ENCODE data around the gene KCNG1. TPM values are rescaled to one million over a fixed set of nuclear protein-coding genes. Genes with fewer than 3 reads are reported as not detected.

The KCNG1 gene
- total and polyA plus RNA-seq, 2 of the 8 experiments (the other 6 are each of a cell fraction or from before 2014, with no cell fraction given), result 16.0 to 18.0 TPM

DNA sequence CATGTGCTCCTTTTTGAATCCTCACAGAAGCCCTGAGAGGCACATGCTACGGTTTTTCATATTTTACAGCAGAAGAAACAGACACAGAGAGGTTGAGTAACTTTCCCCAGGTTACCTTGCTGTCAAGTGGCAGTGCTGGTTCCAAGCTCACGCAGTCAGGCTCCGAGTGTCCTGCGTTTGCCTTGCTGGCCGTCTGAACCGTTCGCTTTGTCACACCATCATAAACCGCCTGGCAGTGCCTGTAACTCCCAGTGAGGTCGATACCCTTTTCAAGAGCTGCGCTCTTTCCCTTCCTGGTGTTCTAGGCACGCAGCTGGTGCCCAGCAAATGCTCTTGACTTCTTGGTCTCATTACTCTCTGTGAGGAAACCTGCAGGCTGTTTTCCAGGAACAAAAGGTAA is 31.3 kb upstream of the KCNG1 start:
- H4K20me1 ChIP-seq (replicated peaks in 1 of 2; ENCODE audit: control insufficient read depth in 1 of 2, insufficient read depth in 2 of 2, low read length in 2 of 2), result no peaks in the 10 kb centered on the region
- no peak overlapping the region for H3K18ac ChIP-seq (ENCODE audit: extremely low read depth, low read length)
- H2BK120ac ChIP-seq (replicated peaks; ENCODE audit: low read depth, low read length), result no peak overlapping the region
- H3K4me3 ChIP-seq (ENCODE audit: extremely low read depth in 1 of 4, insufficient read depth in 2 of 4, low read depth in 3 of 4, low read length in 4 of 4), result no peak overlapping the region
- H3K79me2 ChIP-seq (ENCODE audit: control insufficient read depth in 1 of 2, insufficient read depth in 2 of 2, low read length in 2 of 2), result no peaks in the 10 kb centered on the region
- H2AK5ac ChIP-seq (ENCODE audit: low read depth, low read length), result no peak overlapping the region
- no peaks in the 10 kb centered on the region for H3K36me3 ChIP-seq (ENCODE audit: control insufficient read depth in 2 of 4, insufficient read depth in 4 of 4, low read length in 3 of 4)
- DNase-seq (ENCODE audit: low read depth in 1 of 2, low spot score in 2 of 2) (no peak), FAIRE-seq (no peak)
- 95% methylated on average over 11 of the region's 11 CpGs; no CpG with 5 or more reads in 1 of the 2 experiments for WGBS, 2 experiments (ENCODE audit: extremely low coverage in 1 of 2, insufficient coverage in 1 of 2, insufficient read length in 1 of 2, insufficient replicate concordance in 2 of 2, low coverage in 1 of 2, low lambda C conversion rate in 2 of 2, missing lambda C conversion rate in 1 of 2)
- no peak overlapping the region for H4K5ac ChIP-seq (ENCODE audit: insufficient read length, low read depth, low read length)
- H3K14ac ChIP-seq (ENCODE audit: insufficient read length), result no peak overlapping the region
- ChIA-PET CTCF (ENCODE audit: partially characterized antibody) (interaction anchor here (1.6 to 1.8 kb wide), 3 partner anchors 10 to 264 kb away, joined by 4 to 8 read pairs (median 5); no protein-coding TSS in a partner anchor), POLR2A (ENCODE audit: partially characterized antibody) (no interaction called here)
- no peak overlapping the region for H4K91ac ChIP-seq (replicated peaks; ENCODE audit: insufficient read length, low read length)
- peaks cover 2% of the 10 kb centered on the region in 2 experiments; a peak in 2 of 4 replicates for H3K9me3 ChIP-seq (ENCODE audit: insufficient read depth in 2 of 2, low read depth in 1 of 2, low read length in 1 of 2)
- H2AFZ ChIP-seq (ENCODE audit: low read length), result no peak overlapping the region
- no peak overlapping the region for H2BK20ac ChIP-seq (ENCODE audit: low read length)
- H3K27ac ChIP-seq (ENCODE audit: low read depth, low read length), result no peak overlapping the region
- no peaks in the 10 kb centered on the region for H3K79me1 ChIP-seq (ENCODE audit: low read depth, low read length)
- no peak overlapping the region for H2BK5ac ChIP-seq (ENCODE audit: low read depth, low read length)
- H2BK15ac ChIP-seq (ENCODE audit: low read length), result no peak overlapping the region
- H4K8ac ChIP-seq (ENCODE audit: extremely low read depth, insufficient read depth, low read length), result no peak overlapping the region
- H3K4me2 ChIP-seq (ENCODE audit: insufficient read depth in 1 of 2, low read depth in 2 of 2, low read length in 2 of 2), result no peak overlapping the region
- H3K23me2 ChIP-seq (ENCODE audit: low read depth, low read length), result no peaks in the 10 kb centered on the region
- no peak overlapping the region for H3K56ac ChIP-seq (replicated peaks; ENCODE audit: insufficient read length, low read depth, low read length)
- H3K27me3 ChIP-seq (replicated peaks in 1 of 4; ENCODE audit: control insufficient read depth in 3 of 4, extremely low read depth in 1 of 4, insufficient read depth in 3 of 4, low read length in 3 of 4), result no peaks in the 10 kb centered on the region
- no peak overlapping the region for H3K9ac ChIP-seq (replicated peaks in 1 of 4; ENCODE audit: extremely low read depth in 1 of 4, low read depth in 3 of 4, low read length in 3 of 4)
- no peaks in the 10 kb centered on the region for H3K4me1 ChIP-seq (replicated peaks in 1 of 4; ENCODE audit: control insufficient read depth in 3 of 4, insufficient read depth in 4 of 4, low read length in 3 of 4)
- TF ChIP-seq JUN (IDR thresholded peaks at IDR 0.05; ENCODE audit: low read depth, low read length), result no peak
- TF ChIP-seq HDAC6 (IDR thresholded peaks at IDR 0.05; ENCODE audit: low read depth, low read length), result no peak
- TF ChIP-seq TAF7 (optimal IDR thresholded peaks at IDR 0.05; ENCODE audit: borderline replicate concordance, low read depth, low read length), result no peak
- TF ChIP-seq CREB1 (IDR thresholded peaks at IDR 0.05), result no peak
- no peak overlapping the region for H2BK12ac ChIP-seq (ENCODE audit: low read depth, low read length)
- H3K4ac ChIP-seq (replicated peaks; ENCODE audit: insufficient read length, low read depth, low read length), result no peak overlapping the region
- no peak overlapping the region for H3K23ac ChIP-seq (ENCODE audit: insufficient read length)

All from H1 (cell line).